Activated CD4-positive, alpha-beta memory T cell treated with anti-CD3 and anti-CD28 coated beads for 36 hours (primary cell): Measurements from ENCODE around the gene RASL10B. TPM values are rescaled to one million over a fixed set of nuclear protein-coding genes. Genes with fewer than 3 reads are reported as not detected.

Experiments
- CTCF ChIA-PET: fragments of 350-600 bp; sonication (Branson Sonifier 250); formaldehyde crosslinking; loops from one replicate; lab custom pipeline; 2021; ENCODE audit warnings: antibody characterized with exemption, inconsistent platforms; lab: Charles Lee
- POLR2A ChIA-PET: fragments of 350-600 bp; sonication (Branson Sonifier 250); formaldehyde crosslinking; loops from one replicate; lab custom pipeline; 2021; ENCODE audit warnings: antibody characterized with exemption; lab: Charles Lee
- DNase-seq: peaks from one replicate; pipeline ENCODE4 v3.0.0-alpha.2; 2020
- H3K27ac Mint-ChIP-seq: one replicate; pipeline ENCODE4 v1.8.0; 2021; ENCODE audit warnings: mixed read lengths
- H3K27me3 Mint-ChIP-seq: one replicate; pipeline ENCODE4 v1.8.0; 2021; ENCODE audit warnings: mixed read lengths
- H3K36me3 Mint-ChIP-seq: one replicate; pipeline ENCODE4 v1.8.0; 2021; ENCODE audit warnings: mixed read lengths
- H3K4me1 Mint-ChIP-seq: one replicate; pipeline ENCODE4 v1.8.0; 2021; ENCODE audit warnings: low read depth, mixed read lengths
- H3K4me3 Mint-ChIP-seq: one replicate; pipeline ENCODE4 v1.8.0; 2021; ENCODE audit warnings: mild to moderate bottlenecking, mixed read lengths
- H3K9me3 Mint-ChIP-seq: one replicate; pipeline ENCODE4 v1.8.0; 2021; ENCODE audit warnings: mixed read lengths
- intact Hi-C: fragments of 100-400 bp; cut with micrococcal nuclease; formaldehyde crosslinking; loops from one replicate; pipeline ENCODE4 v1.15.1; 2023
- total RNA-seq, 2 experiments: library from RNA; stranded (reverse); gene quantifications; one replicate each; pipeline ENCODE4 v1.2.3, GENCODE V29; 2021

The RASL10B gene
- total RNA-seq, 2 experiments from 2014 or later: 0.26 to 0.73 TPM

DNA sequence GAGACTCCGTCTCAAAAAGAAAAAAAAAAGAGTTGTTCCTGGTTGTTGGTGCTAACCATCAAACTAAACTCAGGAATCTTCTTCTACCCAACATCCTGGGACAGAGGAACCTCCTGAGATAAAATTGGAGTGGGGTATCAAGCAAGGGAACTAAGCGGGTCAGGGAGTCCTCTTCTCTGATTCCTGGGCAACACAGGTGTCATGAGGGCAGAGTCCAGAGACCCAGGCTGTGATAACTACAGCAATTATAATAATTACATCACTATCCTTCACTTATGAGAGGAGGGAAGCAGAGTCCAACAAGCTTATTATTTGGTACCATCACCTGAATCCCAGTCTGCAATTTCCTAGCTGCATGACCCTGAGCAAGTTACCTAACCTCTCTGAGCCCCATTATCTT is 37.4 kb downstream of the RASL10B start:
- ChIA-PET CTCF (interaction anchor here (1.0 to 9.2 kb wide), 3 partner anchors 12 to 40 kb away, joined by 3 to 336 read pairs (median 4); partner anchors contain the start of gene TAF15), POLR2A (no interaction called here)
- Mint-ChIP-seq H3K36me3 (no peaks in the 10 kb centered on the region), H3K4me1 (peaks cover 9% of the 10 kb centered on the region), H3K4me3 (no peak overlapping the region), H3K27me3 (peaks cover 6% of the 10 kb centered on the region), H3K27ac (no peak overlapping the region), H3K9me3 (no peaks in the 10 kb centered on the region)
- intact Hi-C loops: no loop called here
- DNase-seq: no peak

DNA sequence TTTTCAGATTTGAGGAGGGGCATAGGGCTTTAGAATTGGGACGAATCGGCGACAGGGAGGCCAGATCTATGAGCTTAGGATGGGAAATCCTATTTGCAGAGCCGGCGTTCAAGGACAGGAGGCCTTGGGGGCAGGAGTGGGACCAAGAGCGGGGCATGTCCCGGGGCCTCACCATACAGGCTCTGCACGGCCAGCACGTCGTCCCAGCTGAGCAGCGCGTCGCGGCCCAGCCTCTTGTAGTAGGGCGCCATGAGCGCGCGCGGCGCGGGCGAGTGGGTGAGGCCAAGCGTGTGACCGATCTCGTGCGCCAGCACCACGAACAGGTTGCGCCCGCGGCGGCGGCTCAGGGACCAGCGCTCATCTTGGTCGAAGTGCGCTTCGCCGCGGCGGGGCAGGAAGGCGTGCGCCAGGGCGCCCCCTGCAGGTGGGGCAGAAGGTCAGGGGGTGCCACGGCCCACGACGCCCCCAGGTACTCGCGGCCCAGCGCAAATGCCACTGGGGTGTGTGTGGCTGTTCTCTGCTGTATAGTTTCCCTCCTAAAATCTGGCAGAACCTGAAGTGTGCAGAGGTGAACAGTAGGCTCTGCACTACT is 38.6 kb downstream of the RASL10B start:
- peaks cover 9% of the 10 kb centered on the region for H3K27me3 Mint-ChIP-seq
- CTCF ChIA-PET: interaction anchor here (1.2 to 9.2 kb wide), 2 partner anchors 22 to 39 kb away, joined by 4 to 336 read pairs; partner anchors contain the start of gene TAF15
- no peak overlapping the region for H3K4me3 Mint-ChIP-seq
- POLR2A ChIA-PET: interaction anchor here (0.6 kb wide), 1 partner anchor 28 kb away, joined by 4 read pairs; no protein-coding TSS in a partner anchor
- peaks cover 3% of the 10 kb centered on the region for H3K4me1 Mint-ChIP-seq
- intact Hi-C loops: no loop called here
- peak overlapping the region; percentile 33 for H3K27ac Mint-ChIP-seq
- no peaks in the 10 kb centered on the region for H3K36me3 Mint-ChIP-seq
- DNase-seq: no peak
- H3K9me3 Mint-ChIP-seq: no peaks in the 10 kb centered on the region

DNA sequence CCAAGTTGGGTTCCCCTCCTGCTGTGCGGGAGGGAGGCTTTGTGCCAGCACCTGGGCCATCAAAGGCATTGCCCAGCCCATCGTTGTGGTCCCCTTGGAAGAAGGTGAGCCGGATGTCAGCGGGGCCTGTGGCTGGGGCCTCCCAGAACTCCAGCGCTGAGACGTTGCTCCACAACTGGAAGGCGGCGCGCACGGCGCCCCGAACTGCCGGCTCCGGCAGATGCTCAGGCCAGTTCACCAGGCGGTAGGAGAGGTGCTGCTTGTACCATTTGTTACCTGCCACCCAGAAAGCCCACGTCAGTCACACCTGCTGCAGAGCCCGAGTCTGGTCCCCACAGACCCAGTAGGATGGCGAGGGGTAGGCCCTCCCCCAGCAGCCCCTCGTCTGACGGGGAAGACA is 41.7 kb downstream of the RASL10B start:
- Mint-ChIP-seq H3K36me3 (no peaks in the 10 kb centered on the region), H3K27me3 (peaks cover 13% of the 10 kb centered on the region), H3K4me1 (no peaks in the 10 kb centered on the region), H3K27ac (no peak overlapping the region), H3K4me3 (no peak overlapping the region), H3K9me3 (no peaks in the 10 kb centered on the region)
- intact Hi-C loops: no loop called here
- CTCF ChIA-PET: no interaction called here
- DNase-seq: no peak
- POLR2A ChIA-PET: no interaction called here

DNA sequence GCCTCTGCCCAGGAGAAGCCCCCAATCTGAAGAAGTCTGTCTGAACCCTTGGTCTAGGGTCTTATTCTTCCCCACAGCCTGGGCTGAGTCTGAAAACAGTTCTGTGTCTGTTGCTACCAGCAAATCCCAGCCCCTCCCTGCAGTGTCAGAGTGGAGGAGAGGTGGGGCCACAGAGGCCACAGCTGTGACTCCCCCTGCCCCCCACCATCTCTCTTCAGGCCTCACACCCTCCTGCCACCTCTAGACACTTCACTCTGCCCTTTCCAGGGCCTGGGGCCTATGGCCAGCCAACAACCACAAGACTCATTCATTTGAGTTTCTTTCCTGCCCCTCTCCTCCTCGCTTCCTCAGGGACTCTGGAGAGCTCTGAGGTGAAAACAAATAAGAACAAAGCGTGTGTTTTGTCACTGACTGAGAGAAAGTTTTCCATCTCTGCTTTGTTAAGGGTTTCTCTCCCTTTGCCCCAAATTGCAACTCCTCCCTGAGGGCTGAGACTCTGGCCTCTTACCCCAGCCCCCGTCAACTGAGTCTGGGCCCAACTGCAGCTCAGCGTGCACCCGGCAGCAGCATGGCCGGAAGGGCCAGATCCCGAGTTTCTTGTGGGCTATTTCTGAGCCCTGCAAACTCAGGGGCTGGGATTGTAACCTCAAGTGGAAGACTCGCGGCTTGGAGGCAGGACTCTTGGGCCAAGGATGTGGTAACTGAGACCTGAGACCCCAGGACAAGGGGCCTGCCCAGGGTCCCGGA is 42.4 kb downstream of the RASL10B start:
- no peak for DNase-seq
- Mint-ChIP-seq H3K9me3 (no peaks in the 10 kb centered on the region), H3K27me3 (peaks cover 14% of the 10 kb centered on the region), H3K4me1 (no peaks in the 10 kb centered on the region), H3K36me3 (no peaks in the 10 kb centered on the region), H3K27ac (no peak overlapping the region), H3K4me3 (no peak overlapping the region)
- ChIA-PET CTCF (interaction anchor here (2.1 kb wide), 1 partner anchor 10 kb away, joined by 11 read pairs; no protein-coding TSS in a partner anchor), POLR2A (interaction anchor here (0.5 kb wide), 1 partner anchor 95 kb away, joined by 3 read pairs; no protein-coding TSS in a partner anchor)
- intact Hi-C loops: no loop called here

DNA sequence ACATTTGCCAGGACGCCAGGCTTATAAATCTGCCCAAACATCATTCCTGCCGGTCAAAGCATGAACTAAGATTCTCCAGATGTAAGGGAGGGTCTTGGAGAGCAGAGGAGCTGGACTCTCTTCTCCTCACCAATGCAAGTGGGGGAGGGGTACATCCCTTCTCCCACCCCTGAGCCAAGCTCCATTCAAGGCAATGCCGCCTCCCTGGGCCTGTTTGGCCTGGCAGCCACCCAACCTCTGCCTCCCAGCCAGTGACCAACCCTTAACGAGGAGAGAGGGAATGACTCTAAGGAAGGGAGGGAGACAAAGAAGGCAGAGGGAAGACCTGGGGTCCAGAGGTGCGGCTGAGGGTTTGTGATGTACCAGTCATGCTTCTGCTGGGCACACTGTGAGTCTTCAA is 43.1 kb downstream of the RASL10B start:
- no peak overlapping the region for H3K4me3 Mint-ChIP-seq
- no peaks in the 10 kb centered on the region for H3K4me1 Mint-ChIP-seq
- H3K27ac Mint-ChIP-seq: no peak overlapping the region
- POLR2A ChIA-PET: interaction anchor here (0.5 kb wide), 1 partner anchor 96 kb away, joined by 3 read pairs; no protein-coding TSS in a partner anchor
- intact Hi-C loops: no loop called here
- no peaks in the 10 kb centered on the region for H3K9me3 Mint-ChIP-seq
- DNase-seq: no peak
- CTCF ChIA-PET: interaction anchor here (2.1 kb wide), 1 partner anchor 10 kb away, joined by 11 read pairs; no protein-coding TSS in a partner anchor
- H3K36me3 Mint-ChIP-seq: no peaks in the 10 kb centered on the region
- H3K27me3 Mint-ChIP-seq: peaks cover 16% of the 10 kb centered on the region

DNA sequence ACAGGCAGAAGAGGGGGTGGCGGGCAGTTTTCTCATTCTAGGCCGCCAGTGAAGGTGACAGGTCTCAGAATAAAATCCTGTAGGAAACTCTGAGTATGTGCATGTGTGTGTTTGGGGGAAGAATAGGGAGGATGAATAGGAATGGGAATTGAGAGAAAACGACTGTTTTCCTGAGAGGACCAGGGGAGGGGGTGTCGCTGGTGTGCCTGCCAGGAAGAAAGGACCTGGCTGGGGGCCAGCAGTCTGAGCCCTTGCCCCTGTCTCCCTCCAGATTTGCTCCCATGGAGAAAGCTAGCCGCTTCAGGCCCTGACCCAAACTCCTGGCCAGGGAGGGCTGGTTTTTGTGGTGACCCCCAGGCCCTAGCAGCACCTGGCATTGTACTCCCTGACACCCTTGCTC is 43.6 kb downstream of the RASL10B start:
- POLR2A ChIA-PET: no interaction called here
- Mint-ChIP-seq H3K4me1 (no peaks in the 10 kb centered on the region), H3K4me3 (no peak overlapping the region), H3K9me3 (no peaks in the 10 kb centered on the region), H3K36me3 (no peaks in the 10 kb centered on the region), H3K27me3 (peaks cover 16% of the 10 kb centered on the region), H3K27ac (no peak overlapping the region)
- intact Hi-C loops: no loop called here
- DNase-seq: no peak
- CTCF ChIA-PET: interaction anchor here (2.1 kb wide), 1 partner anchor 11 kb away, joined by 11 read pairs; no protein-coding TSS in a partner anchor

DNA sequence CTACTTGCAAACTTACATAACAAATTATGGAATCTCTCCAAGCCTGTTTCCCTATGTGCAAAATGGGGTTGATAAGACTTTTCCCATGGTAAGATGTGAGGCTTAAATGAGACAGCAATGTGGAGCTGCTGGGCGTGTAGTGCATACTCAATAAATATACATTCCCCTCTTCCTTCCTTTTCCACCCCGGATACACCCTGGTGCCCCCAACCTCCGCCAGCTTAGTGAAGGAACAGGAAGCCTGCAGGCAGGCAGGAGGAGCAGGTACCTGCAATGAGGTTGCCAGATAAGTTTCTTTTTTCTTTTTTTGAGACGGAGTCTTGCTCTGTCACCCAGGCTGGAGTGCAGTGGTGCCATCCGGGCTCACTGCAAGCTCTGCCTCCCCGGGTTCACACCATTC is 44.1 kb downstream of the RASL10B start:
- CTCF ChIA-PET: interaction anchor here (1.3 to 2.1 kb wide), 2 partner anchors 11 to 29 kb away, joined by 3 to 11 read pairs; no protein-coding TSS in a partner anchor
- no peak overlapping the region for H3K27ac Mint-ChIP-seq
- intact Hi-C loops: no loop called here
- H3K4me1 Mint-ChIP-seq: no peaks in the 10 kb centered on the region
- POLR2A ChIA-PET: no interaction called here
- H3K9me3 Mint-ChIP-seq: no peaks in the 10 kb centered on the region
- no peaks in the 10 kb centered on the region for H3K36me3 Mint-ChIP-seq
- no peak overlapping the region for H3K4me3 Mint-ChIP-seq
- peaks cover 16% of the 10 kb centered on the region for H3K27me3 Mint-ChIP-seq
- no peak for DNase-seq

DNA sequence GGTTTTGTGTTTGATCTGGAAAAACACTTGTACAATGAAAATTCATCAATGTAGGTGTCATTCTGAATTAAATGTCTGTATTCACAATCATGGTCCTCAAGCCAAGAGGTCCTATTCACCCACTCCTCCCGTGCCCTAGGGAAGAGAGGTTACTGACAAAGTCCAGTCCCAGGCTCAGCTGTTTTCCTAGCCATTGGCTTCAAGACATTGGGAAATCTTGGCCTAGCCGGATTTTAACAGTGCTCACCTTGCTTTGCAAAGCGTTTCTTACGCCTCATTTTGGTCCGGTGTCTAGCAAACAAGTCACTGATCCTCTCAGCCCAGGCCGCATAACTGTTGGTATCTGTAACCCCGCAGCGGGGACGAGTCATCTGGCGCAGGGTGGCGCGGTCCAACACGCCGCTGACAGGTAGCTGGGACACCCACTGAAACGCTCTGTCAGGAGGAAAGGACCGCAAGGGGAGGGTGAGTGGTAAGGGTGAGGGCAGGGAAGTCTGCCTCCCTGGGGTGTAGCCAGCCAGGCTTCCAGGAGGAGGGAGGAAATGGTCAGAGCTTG is 47.3 kb downstream of the RASL10B start:
- no peaks in the 10 kb centered on the region for H3K4me1 Mint-ChIP-seq
- H3K36me3 Mint-ChIP-seq: no peaks in the 10 kb centered on the region
- no peaks in the 10 kb centered on the region for H3K9me3 Mint-ChIP-seq
- no peak for DNase-seq
- intact Hi-C loops: no loop called here
- no peak overlapping the region for H3K4me3 Mint-ChIP-seq
- ChIA-PET CTCF (interaction anchor here (4.5 kb wide), 1 partner anchor 15 kb away, joined by 30 read pairs; no protein-coding TSS in a partner anchor), POLR2A (no interaction called here)
- H3K27me3 Mint-ChIP-seq: peaks cover 13% of the 10 kb centered on the region
- no peak overlapping the region for H3K27ac Mint-ChIP-seq

DNA sequence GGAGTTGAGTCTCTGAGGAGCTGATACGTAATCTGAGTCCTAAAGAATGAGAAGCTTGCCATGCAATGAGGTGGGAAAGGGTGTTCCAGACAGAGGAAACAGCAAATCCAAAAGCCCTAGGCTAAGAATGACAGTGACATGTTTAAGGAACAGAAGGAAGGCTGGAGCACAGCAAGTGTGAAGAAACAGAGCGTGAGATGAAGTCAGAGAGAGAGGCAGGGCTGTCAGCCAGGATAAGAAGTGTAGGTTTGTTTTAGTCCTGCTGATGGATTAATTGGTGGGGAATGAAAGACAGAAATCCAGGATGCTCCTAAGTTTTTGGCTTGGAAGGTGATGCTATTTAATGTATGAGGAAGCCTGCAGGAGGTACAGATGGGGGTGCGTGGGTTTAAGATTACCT is 49.5 kb downstream of the RASL10B start:
- H3K27ac Mint-ChIP-seq: no peak overlapping the region
- CTCF ChIA-PET: interaction anchor here (1.0 to 4.5 kb wide), 2 partner anchors 17 to 68 kb away, joined by 3 to 30 read pairs; no protein-coding TSS in a partner anchor
- intact Hi-C loops: no loop called here
- no peaks in the 10 kb centered on the region for H3K4me1 Mint-ChIP-seq
- POLR2A ChIA-PET: no interaction called here
- no peak overlapping the region for H3K4me3 Mint-ChIP-seq
- no peaks in the 10 kb centered on the region for H3K9me3 Mint-ChIP-seq
- no peak for DNase-seq
- H3K36me3 Mint-ChIP-seq: no peaks in the 10 kb centered on the region
- peaks cover 8% of the 10 kb centered on the region for H3K27me3 Mint-ChIP-seq

DNA sequence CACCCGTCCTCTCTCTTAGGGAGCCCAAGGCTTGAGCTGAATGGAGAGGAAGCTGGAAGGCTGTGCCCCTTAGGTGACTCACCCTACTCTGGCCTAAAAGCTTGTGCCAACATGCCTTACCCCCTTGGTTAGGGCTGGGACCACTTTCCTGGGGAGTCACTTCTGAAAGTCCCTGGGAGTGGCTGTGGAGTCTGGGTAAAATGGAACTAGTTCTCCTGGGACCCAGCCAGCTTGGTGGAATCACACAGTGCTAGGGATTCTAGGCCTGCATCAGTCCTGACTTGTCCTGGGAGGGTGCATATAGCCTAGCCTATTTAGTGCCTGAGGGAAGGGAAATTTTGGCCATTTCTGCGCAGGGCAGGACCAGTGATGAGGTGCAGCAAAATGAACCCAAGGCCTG is 53.5 kb downstream of the RASL10B start:
- peaks cover 3% of the 10 kb centered on the region for H3K27me3 Mint-ChIP-seq
- no peak for DNase-seq
- ChIA-PET POLR2A (no interaction called here), CTCF (interaction anchor here (1.8 to 4.2 kb wide), 2 partner anchors 20 to 21 kb away, joined by 5 to 22 read pairs; no protein-coding TSS in a partner anchor)
- H3K4me1 Mint-ChIP-seq: peaks cover 3% of the 10 kb centered on the region
- H3K27ac Mint-ChIP-seq: no peak overlapping the region
- no peaks in the 10 kb centered on the region for H3K36me3 Mint-ChIP-seq
- intact Hi-C loops: no loop called here
- no peak overlapping the region for H3K4me3 Mint-ChIP-seq
- H3K9me3 Mint-ChIP-seq: no peaks in the 10 kb centered on the region

DNA sequence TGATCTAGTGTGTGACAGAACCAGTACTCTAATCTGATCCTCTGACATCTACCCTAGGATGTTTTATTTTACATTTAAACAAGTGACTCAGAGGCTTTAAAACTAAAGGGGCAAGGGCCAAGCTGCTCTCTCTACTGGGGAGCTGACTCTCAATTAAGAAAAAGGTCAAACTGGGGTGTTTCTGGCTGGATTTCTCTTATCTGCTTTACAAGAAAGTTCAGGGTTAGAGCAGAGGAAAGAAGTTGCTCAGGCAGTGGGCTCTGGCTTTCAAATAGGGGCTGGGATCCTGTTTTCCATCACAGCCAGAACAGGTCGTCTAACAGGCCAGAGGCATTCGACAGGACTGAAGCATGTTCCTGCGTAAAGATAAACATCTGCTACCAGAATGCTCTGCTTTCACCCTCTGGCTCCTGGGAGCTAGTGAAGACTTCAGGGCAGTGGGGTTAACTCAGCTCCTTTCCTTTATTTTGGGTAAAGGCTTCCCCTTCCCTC is 55.5 kb downstream of the RASL10B start:
- H3K27ac Mint-ChIP-seq: no peak overlapping the region
- CTCF ChIA-PET: interaction anchor here (0.6 to 4.2 kb wide), 2 partner anchors 23 to 861 kb away, joined by 3 to 22 read pairs; no protein-coding TSS in a partner anchor
- POLR2A ChIA-PET: no interaction called here
- DNase-seq: no peak
- no peak overlapping the region for H3K4me3 Mint-ChIP-seq
- intact Hi-C loops: no loop called here
- no peaks in the 10 kb centered on the region for H3K36me3 Mint-ChIP-seq
- peaks cover 3% of the 10 kb centered on the region for H3K4me1 Mint-ChIP-seq
- H3K27me3 Mint-ChIP-seq: peaks cover 2% of the 10 kb centered on the region
- no peaks in the 10 kb centered on the region for H3K9me3 Mint-ChIP-seq
